ENCODE data around the gene NCKAP1.

DNA sequence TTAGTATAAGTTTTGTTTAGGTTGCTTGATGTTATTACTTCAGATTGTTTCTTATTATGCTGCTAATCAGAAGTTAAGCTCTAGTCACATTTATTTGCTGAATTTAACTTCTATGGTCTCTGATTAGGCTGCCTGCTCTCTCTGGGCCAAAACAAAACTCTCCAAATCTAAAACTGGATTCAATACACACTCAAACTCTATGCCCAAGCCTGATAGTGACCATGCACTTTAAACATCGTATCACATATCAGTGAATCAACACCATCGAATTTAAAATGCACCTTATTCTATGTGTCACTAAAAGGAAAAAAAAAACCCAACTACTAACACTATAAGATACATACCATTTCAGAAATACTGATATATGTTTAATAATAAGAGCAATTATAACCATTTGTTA, 94.9 kb downstream of the NCKAP1 start:
- no peak for TF ChIP-seq POLR2AphosphoS5 (IDR thresholded peaks at IDR 0.05; ENCODE audit: low read depth)
- TF ChIP-seq, protein P1, sequence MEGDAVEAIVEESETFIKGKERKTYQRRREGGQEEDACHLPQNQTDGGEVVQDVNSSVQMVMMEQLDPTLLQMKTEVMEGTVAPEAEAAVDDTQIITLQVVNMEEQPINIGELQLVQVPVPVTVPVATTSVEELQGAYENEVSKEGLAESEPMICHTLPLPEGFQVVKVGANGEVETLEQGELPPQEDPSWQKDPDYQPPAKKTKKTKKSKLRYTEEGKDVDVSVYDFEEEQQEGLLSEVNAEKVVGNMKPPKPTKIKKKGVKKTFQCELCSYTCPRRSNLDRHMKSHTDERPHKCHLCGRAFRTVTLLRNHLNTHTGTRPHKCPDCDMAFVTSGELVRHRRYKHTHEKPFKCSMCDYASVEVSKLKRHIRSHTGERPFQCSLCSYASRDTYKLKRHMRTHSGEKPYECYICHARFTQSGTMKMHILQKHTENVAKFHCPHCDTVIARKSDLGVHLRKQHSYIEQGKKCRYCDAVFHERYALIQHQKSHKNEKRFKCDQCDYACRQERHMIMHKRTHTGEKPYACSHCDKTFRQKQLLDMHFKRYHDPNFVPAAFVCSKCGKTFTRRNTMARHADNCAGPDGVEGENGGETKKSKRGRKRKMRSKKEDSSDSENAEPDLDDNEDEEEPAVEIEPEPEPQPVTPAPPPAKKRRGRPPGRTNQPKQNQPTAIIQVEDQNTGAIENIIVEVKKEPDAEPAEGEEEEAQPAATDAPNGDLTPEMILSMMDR (IDR thresholded peaks at IDR 0.05; ENCODE audit: insufficient read depth, low read length), result no peak
